Left colon (tissue), 2 donors: ENCODE data around the gene RREB1. TPM values are rescaled to one million over a fixed set of nuclear protein-coding genes. Genes with fewer than 3 reads are reported as not detected.
A peak's percentile ranks its signal among the peaks of the same experiment; 100 is the strongest.

Experiments
- ATAC-seq: fragments of 200-7000 bp; cut with Tn5 transposase; one replicate; pipeline ENCODE4 v1.9.1; 2020; ENCODE audit warnings: mild to moderate bottlenecking, moderate library complexity
- DNase-seq, 2 donors: peaks; one replicate each; pipeline ENCODE4 v3.0.0-alpha.2; 2020
- intact Hi-C, 2 donors: fragments of 100-400 bp; cut with DNase I in 1 of 2; cut with micrococcal nuclease in 1 of 2; formaldehyde crosslinking; loops; one replicate each; pipeline versions ENCODE4 v1.11.2 to v1.14.0; 2022; cut with DNase I, micrococcal nuclease
- total RNA-seq, 2 donors: library from RNA; stranded (reverse); fragmentation: NEBNext Ultra II Directional; extraction: Animal tissue kit (Norgen Biotek cat#: 25700); gene quantifications; one replicate each; pipeline ENCODE4 v1.2.1, GENCODE V29; 2021
- donor health status: DM: no; HTN: no; CAD: no.
- donor health status: DM: yes; HTN: yes; CAD: no.

RREB1 gene
- total RNA-seq, 2 donors from 2014 or later, result 76.9 to 101 TPM

GRCh38 chr6:7230327-7230691 is 122.5 kb downstream of the RREB1 start:
- DNase-seq, result no peak
- intact Hi-C loops, result no loop called here
- ATAC-seq, result no peak

GRCh38 chr6:7230956-7231713 is 123.4 kb downstream of the RREB1 start:
- ATAC-seq (no peak), DNase-seq (no peak)
- intact Hi-C loops, result no loop called here

GRCh38 chr6:7232351-7232750 is 124.6 kb downstream of the RREB1 start:
- intact Hi-C loops, result no loop called here
- ATAC-seq (no peak), DNase-seq (no peak)

DNA sequence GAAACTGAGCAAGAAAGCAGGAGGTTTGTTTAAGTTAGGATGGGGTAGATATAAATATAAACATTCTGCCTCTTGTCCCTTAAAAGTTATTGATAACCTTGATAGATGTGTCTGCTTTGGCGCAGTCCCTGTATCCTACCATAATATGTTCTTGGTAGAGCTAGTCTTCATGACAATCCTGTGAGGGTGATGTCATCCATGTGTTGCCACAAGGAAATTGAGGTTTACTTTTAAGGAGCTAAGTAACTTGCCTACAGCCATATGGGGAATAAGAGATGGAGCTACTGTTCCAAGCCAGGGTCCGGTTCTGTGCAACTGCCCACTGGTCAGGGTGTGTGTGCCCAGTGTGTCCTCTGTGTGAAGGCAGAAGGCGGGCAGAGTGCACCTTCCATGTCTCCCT is 126.8 kb downstream of the RREB1 start:
- ATAC-seq, result no peak
- DNase-seq, result no peak
- intact Hi-C loops, result no loop called here

DNA sequence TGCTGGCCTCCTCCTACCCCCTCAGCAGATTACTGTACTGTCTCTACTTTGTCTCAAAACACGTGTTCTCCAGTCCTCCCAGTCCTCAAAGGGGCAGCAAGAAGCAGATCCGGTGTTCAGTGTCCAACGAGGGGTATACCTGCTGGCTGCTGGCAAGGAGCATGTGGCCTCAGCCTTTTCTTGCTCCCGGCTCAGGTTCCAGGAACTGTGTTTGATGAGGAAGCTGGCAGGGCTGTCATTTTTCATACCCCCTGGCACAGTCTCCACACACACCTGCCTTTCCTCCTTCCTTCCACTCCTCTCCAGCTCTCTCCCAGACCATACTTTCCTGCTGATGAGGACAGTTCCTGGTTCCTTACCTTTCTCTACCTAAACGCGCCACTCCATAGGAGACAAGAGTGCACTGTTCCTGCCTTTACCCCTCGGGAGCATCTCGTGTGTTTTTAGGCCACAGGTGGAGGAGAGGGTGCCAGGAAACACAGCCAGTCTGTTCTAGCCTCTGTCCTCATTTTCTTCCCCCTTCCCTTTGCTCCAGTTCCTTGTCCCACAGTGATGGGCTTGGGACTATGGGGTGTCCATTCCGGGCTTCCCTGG is 128.0 kb downstream of the RREB1 start:
- ATAC-seq (peak; percentile 71), DNase-seq (peak in 1 of 2 donors; percentile 65)
- intact Hi-C loops, result loop anchor here in 1 of 2 donors (5.0 kb wide), 1 partner anchor 559 kb away; no protein-coding TSS in a partner anchor

DNA sequence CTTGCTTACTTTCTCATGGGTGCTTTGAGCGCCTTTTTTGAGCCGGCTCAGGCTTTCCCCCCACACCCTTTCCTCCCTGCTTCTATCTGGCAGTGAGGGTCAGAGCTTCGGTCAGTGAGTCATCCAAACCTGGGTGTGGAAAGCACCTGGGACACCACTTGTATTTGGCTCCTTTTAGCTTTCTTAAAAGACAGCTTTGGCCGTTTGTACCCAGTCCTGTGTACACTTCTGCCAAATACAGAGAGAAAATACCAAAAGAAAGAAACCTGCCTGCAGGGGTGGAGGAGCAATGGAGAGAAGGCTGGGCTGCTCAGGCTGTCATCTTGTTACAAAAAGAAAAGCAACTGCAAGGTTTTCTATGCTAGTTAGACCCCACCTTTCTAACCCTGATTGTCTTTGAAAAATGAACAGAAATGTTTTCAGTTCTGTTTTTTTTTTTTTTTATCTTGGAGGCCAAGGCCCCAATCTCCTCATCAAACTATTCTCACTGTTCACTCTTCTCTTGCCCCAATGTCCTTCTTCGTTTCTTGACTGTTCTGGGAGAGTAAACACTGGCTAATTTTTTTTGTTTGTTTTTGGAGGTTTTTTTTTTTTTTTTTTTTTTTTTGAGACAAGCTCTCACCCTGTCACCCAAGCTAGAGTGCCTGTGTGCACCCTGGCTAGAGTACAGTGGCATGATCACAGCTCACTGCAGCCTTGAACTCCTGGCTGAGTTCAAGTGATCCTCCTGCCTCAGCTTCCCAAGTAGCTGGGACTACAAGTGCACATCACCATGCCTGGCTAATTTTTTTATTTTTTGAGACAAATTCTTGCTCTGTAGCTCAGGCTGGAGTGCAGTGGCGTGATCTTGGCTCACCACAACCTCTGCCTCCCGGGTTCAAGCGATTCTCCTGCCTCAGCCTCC is 128.8 kb downstream of the RREB1 start:
- DNase-seq, result peak in 1 of 2 donors; percentile 49
- ATAC-seq, result peak; percentile 44
- intact Hi-C loops, result loop anchor here in 1 of 2 donors (5.0 kb wide), 1 partner anchor 559 kb away; no protein-coding TSS in a partner anchor

DNA sequence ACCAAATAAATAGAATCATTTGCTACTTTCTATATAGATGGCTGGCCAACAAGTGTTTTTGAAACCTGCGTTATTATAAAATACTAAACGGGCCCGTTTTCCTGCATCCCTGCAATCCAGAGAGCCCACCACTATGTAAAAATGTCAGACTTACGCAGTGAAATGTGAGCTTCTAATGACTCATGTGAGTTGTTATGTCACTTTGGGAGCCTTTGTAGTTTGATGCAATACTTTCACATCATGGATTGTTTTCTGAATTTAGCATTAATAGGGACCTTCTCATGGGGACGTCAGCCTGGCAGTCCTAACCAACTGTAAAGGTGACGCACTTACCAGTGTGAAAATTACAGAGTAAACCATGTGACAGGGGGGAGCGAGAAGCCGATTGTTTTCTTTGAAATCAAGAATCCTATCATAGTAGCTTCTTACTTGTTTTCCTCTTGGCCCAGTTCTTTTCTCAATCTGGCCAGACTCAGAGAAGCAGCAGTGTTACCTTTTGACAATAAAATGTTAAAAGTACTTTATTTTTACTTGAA is 130.0 kb downstream of the RREB1 start:
- DNase-seq (no peak), ATAC-seq (no peak)
- intact Hi-C loops, result loop anchor here in 1 of 2 donors (5.0 kb wide), 1 partner anchor 560 kb away; no protein-coding TSS in a partner anchor

GRCh38 chr6:7238526-7238899 is 130.8 kb downstream of the RREB1 start:
- ATAC-seq (no peak), DNase-seq (no peak)
- intact Hi-C loops, result loop anchor here in 1 of 2 donors (5.0 kb wide), 1 partner anchor 561 kb away; no protein-coding TSS in a partner anchor

DNA sequence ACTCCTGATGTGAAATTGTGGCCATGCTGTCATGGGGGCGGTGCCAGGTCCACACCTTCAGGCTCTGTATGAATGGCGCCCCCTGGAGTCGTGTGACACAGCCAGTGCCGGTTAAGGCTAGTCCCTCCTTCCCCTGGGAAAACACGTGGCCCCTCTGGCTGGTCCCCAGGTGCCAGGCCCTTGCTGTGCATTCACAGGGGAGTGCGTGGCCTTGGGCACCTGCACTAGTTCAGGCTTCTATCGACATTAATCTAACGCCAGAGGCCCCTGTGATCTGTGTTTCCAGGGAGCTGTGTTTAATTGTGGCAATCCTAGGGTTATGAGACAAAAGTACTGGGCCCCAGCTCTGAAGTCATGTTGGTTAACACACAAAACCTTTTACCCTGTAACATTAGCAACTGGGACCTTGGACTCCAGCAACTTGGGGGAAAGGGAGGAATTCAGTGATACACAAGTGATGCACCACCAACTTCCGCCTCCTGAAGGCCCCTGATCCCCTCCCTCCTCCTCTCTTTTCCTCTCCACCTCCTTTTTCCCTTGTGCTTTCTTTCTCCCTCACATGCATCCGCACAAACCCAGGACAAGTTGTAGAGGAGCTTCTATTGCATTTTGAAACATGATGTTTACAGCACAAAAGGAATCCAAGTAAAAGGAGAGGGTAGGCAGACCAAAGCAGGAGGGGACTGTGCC is 131.3 kb downstream of the RREB1 start:
- intact Hi-C loops, result loop anchor here in 1 of 2 donors (5.0 kb wide), 1 partner anchor 562 kb away; no protein-coding TSS in a partner anchor
- peak; percentile 65 for ATAC-seq

DNA sequence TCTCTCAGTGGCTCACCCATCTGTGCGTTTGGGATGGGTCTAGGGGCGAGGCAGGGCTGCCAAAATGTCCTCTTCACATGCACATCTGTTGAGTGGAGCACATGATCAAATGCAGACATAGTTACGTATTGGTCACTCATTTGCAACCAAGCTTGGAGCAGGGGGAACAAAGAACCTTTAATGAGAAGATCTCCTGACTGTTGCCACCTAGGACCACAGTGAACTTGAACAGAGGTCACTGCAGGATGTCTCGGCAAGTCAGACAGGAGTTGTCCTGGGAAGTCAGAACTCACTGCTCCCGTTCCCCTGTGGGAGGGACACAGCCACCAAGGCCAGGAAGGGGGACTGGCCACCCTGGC is 131.8 kb downstream of the RREB1 start:
- intact Hi-C loops, result loop anchor here in 1 of 2 donors (5.0 kb wide), 1 partner anchor 562 kb away; no protein-coding TSS in a partner anchor
- ATAC-seq (no peak), DNase-seq (no peak)

More for the DNA sequence above, 131.3 kb downstream of the RREB1 start:
- DNase-seq, result peak; percentile 93 to 97

DNA sequence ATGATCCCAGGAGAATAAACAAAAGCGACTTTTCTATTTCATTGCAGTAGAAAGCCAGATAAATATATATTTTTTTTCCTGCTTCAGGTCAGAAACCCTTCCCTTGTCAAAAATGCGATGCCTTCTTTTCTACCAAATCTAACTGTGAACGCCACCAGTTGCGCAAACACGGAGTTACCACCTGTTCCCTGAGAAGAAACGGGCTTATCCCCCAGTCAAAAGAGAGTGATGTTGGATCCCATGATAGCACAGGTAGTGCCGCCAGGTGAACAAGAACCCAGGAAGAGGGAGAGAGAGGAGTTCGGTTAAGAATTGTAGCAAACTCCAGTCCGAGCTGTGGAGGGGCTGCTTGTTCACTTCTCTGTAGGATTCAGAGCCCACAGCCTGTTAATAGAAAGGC is 132.6 kb downstream of the RREB1 start:
- intact Hi-C loops, result loop anchor here in 1 of 2 donors (5.0 kb wide), 1 partner anchor 518 kb away; no protein-coding TSS in a partner anchor
- DNase-seq (no peak), ATAC-seq (no peak)

GRCh38 chr6:7241160-7241559 is 133.4 kb downstream of the RREB1 start:
- DNase-seq (no peak), ATAC-seq (no peak)
- intact Hi-C loops, result loop anchor here in 1 of 2 donors (5.0 kb wide), 1 partner anchor 519 kb away; no protein-coding TSS in a partner anchor

DNA sequence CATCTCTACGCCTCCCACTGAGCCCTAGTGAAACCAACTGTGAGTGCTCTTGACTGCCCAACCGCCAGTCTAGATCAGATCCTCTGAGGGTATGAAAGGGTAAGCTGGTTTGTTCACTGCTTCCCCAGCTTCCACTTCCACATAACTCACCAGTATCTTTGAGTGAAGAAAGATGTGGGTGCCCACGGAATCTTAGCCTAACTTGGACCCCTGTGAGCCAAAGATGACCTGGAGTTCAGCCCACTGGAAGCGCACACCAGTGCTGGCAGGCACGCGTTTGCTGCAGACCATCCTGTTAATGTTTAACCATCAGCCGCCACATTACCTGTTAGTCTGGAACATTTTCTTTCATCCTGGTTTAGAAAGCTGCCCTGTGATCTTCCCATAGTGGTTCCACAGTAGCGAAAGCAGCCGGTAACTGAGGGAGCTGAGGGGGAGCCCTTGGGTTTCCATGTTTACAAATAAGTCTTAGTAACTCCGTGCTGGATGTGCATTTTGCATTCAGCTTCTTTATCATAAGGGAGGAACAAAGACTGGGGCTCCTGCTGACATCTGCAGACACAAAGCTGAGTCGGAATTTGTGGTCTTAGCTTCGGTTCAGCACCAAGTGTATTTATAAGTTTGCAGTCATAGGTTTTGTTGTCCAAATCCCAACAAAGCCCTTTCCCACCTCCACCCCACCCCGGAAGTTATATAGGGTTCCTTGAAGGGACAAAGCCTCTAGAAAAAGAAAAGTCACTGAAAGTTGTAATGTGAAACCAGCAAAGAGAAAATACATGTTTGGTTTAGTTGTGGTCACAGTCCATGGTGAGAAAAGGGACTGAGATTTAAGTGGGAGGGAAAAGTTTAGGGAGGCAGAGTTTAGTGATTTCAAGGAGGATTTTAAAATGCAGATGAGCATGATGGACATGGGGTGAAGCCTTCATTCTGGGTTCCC is 134.2 kb downstream of the RREB1 start:
- peak; percentile 74 for ATAC-seq
- intact Hi-C loops, result loop anchor here in 1 of 2 donors (5.0 kb wide), 1 partner anchor 520 kb away; no protein-coding TSS in a partner anchor
- peak; percentile 55 to 60 for DNase-seq

- intact Hi-C loops, result loop anchor here in 1 of 2 donors (5.0 kb wide), 1 partner anchor 521 kb away; no protein-coding TSS in a partner anchor
- ATAC-seq (peak; percentile 2), DNase-seq (no peak)
These were observed 135.0 kb downstream of the RREB1 start for GRCh38 chr6:7242835-7243178.

DNA sequence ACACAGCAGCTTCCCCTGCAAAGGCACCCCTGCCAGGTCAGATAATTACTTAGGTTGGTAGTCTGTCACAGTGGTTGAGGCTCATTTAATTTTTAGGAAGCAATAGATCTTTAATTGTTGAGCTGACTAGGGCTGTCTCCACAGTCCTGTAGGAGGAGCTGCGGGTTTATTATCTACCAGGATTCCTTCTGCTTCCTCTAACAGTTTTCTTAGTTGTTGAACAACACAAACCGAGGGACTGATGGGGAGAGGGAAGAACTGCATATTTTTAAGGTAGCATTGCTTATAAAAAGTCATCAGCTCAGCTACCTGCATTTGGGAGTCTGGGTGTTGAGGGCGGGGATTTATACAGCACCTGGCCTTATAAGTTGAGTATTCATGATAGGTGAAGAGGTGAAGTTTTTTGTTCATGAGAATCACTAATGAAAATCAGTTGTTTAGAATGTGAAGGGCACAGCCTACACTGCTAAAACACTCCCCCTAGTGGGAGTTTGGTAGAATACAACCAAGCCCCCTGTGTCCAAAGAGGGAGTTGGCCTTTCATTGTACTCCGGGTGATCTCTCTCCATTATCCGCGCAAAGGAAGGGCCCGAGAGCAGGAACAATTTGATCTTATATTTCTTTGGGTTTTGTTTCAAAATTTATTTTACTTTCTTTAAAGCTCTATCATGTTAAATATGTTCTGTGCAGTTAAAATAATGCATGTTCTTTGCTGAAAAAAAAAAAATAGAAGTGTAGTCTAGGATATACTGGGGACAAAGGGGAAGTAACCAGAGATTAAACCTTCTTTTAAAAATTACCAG is 135.6 kb downstream of the RREB1 start:
- intact Hi-C loops, result loop anchor here in 1 of 2 donors (5.0 kb wide), 1 partner anchor 521 kb away; no protein-coding TSS in a partner anchor
- DNase-seq (no peak), ATAC-seq (peak; percentile 45)

GRCh38 chr6:7245668-7246393 is 138.1 kb downstream of the RREB1 start:
- DNase-seq, result no peak
- intact Hi-C loops, result no loop called here
- no peak for ATAC-seq
